ENCODE measurements around the gene SF1. TPM values are rescaled to one million over a fixed set of nuclear protein-coding genes. Genes with fewer than 3 reads are reported as not detected.

The SF1 gene
- total and polyA plus RNA-seq, 8 donors = 99.8 to 181 (median 137) TPM

GRCh38 chr11:64734811-64735724, 43.3 kb downstream of the SF1 start:
- no peaks in the 10 kb centered on the region for H3K4me1 ChIP-seq
- WGBS, 2 donors = 66 to 72% methylated on average over 23 of the region's 23 CpGs
- ATAC-seq = no peak
- FAIRE-seq = no peak
- DNase-seq = peak in 1 of 6 donors; percentile 16
- TF ChIP-seq CTCF (IDR thresholded peaks at IDR 0.05) = no peak
- H3K27me3 ChIP-seq = no peaks in the 10 kb centered on the region
- no peaks in the 10 kb centered on the region for H3K9me3 ChIP-seq
- no peak overlapping the region for H3K27ac ChIP-seq
- H3K36me3 ChIP-seq = no peaks in the 10 kb centered on the region
- intact Hi-C loops (cut with DNase I) = no loop called here
- H3K4me3 ChIP-seq = no peak overlapping the region

- Histone ChIP-seq H3K27me3 (no peaks in the 10 kb centered on the region), H3K4me1 (no peaks in the 10 kb centered on the region), H3K4me3 (no peak overlapping the region), H3K9me3 (no peaks in the 10 kb centered on the region), H3K27ac (no peak overlapping the region), H3K36me3 (no peaks in the 10 kb centered on the region)
- intact Hi-C loops (cut with DNase I) = no loop called here
- 80 to 89% methylated on average over 3 of the region's 3 CpGs for WGBS, 2 donors
- no peak for ATAC-seq
- DNase-seq = no peak
- FAIRE-seq = no peak
- no peak for TF ChIP-seq CTCF (IDR thresholded peaks at IDR 0.05)
Observed at GRCh38 chr11:64731601-64732000, 46.7 kb downstream of the SF1 start.

- no peaks in the 10 kb centered on the region for H3K9me3 ChIP-seq
- H3K27ac ChIP-seq = no peak overlapping the region
- H3K4me3 ChIP-seq = no peak overlapping the region
- H3K4me1 ChIP-seq = no peaks in the 10 kb centered on the region
- no peaks in the 10 kb centered on the region for H3K36me3 ChIP-seq
- 27 to 28% methylated on average over 18 to 21 of the region's 21 CpGs for WGBS, 2 donors
- H3K27me3 ChIP-seq = no peaks in the 10 kb centered on the region
- FAIRE-seq (no peak), ATAC-seq (peak; percentile 68 to 94 (median 86)), DNase-seq (peak in 4 of 6 donors; percentile 64 to 85 (median 67))
- no peak for TF ChIP-seq CTCF (IDR thresholded peaks at IDR 0.05)
- intact Hi-C loops (cut with DNase I) = no loop called here
Observed at GRCh38 chr11:64729851-64730382, 48.4 kb downstream of the SF1 start.

GRCh38 chr11:64728757-64729365, 49.5 kb downstream of the SF1 start:
- Histone ChIP-seq H3K4me3 (no peak overlapping the region), H3K9me3 (no peaks in the 10 kb centered on the region), H3K36me3 (no peaks in the 10 kb centered on the region), H3K4me1 (no peaks in the 10 kb centered on the region), H3K27me3 (no peaks in the 10 kb centered on the region), H3K27ac (no peak overlapping the region)
- ATAC-seq = no peak
- intact Hi-C loops (cut with DNase I) = no loop called here
- no peak for TF ChIP-seq CTCF (IDR thresholded peaks at IDR 0.05)
- FAIRE-seq = no peak
- DNase-seq = no peak
- WGBS, 2 donors = 79 to 87% methylated on average over 11 of the region's 11 CpGs
